Measurements from ENCODE around the gene MZF1.

MZF1 gene

GRCh38 chr19:58569943-58570670 lies 3.0 kb downstream of the MZF1 start:
- no peak for DNase-seq

- DNase-seq: no peak
These were observed 3.8 kb downstream of the MZF1 start for GRCh38 chr19:58569191-58569942.

- DNase-seq: no peak
These were observed 4.5 kb downstream of the MZF1 start for GRCh38 chr19:58568453-58569130.

GRCh38 chr19:58566989-58567388 lies 6.1 kb downstream of the MZF1 start:
- DNase-seq: no peak

GRCh38 chr19:58563823-58564222 lies 9.3 kb downstream of the MZF1 start:
- DNase-seq: no peak

GRCh38 chr19:58563034-58563573 lies 10.0 kb downstream of the MZF1 start:
- no peak for DNase-seq

- DNase-seq: peak; percentile 59
These were observed 10.8 kb downstream of the MZF1 start for GRCh38 chr19:58562122-58563033.

GRCh38 chr19:58561373-58562121 lies 11.6 kb downstream of the MZF1 start:
- no peak for DNase-seq

GRCh38 chr19:58560921-58561320 lies 12.2 kb downstream of the MZF1 start:
- no peak for DNase-seq

GRCh38 chr19:58560007-58560887 lies 12.9 kb downstream of the MZF1 start:
- DNase-seq: no peak

- peak; percentile 96 for DNase-seq
These were observed 13.7 kb downstream of the MZF1 start for GRCh38 chr19:58559275-58560006.

- DNase-seq: peak; percentile 100
These were observed 14.4 kb downstream of the MZF1 start for GRCh38 chr19:58558623-58559274.

GRCh38 chr19:58558066-58558622 lies 15.0 kb downstream of the MZF1 start, which contains the start of gene UBE2M:
UBE2M (minus strand) TSS chr19:58558611; CDS start chr19:58558381, 230 bp downstream.
- DNase-seq: no peak

GRCh38 chr19:58557221-58558065 lies 15.7 kb downstream of the MZF1 start:
- no peak for DNase-seq

GRCh38 chr19:58556622-58557220 lies 16.4 kb downstream of the MZF1 start:
- no peak for DNase-seq

GRCh38 chr19:58555920-58556621 lies 17.1 kb downstream of the MZF1 start:
- peak; percentile 30 for DNase-seq
